ENCODE data around the gene SRSF9.
A peak's percentile ranks its signal among the peaks of the same experiment; 100 is the strongest.

SRSF9 gene

DNA sequence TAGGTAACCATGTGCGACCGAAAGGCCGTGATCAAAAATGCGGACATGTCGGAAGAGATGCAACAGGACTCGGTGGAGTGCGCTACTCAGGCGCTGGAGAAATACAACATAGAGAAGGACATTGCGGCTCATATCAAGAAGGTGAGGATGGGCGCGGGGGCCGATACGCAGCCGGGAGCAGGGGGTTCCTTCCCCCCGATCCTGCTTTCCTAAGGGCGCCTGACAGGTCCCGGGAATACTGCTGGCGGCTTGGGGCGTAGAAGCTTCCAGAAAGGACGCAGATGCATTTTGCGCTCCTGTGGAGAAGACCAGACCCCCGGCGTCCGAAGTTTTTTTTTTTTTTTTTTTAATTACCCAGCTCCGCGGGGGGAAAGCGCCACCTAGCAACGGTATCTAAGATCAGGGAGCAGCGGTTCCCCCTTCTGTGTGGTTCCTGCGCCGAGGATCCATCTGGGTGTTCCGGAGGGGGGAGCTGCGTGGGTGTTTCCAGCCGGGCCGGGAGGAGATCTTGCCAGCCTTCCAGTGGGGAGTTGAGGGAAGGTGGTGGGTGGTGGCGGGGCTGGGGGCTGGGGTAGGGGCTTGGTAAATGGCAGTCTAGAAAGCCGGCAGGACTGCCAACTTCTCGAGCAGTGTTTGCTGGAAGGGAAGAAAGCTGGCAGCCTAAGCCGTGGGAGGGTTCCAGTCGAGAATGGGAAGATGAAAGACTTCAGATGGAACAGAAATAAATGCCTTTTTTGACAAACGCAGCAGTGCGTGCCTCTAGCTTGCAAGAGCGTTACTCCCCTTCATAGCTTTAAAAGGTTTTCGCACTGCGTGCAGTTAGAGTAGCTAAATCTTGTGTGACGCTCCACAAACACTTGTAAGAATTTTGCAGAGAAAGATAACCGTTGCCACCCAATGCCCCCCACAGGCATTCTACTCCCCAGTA lies 27.1 kb upstream of the SRSF9 start:
- Histone ChIP-seq H3K27me3 (ENCODE audit: insufficient read depth, low read depth) (no peaks in the 10 kb centered on the region), H3K4me2 (peak overlapping the region; percentile 94), H2AFZ (ENCODE audit: low read depth) (no peak overlapping the region), H3K4me1 (ENCODE audit: low read depth, poor library complexity, severe bottlenecking) (peaks cover 15% of the 10 kb centered on the region), H3K36me3 (ENCODE audit: insufficient read depth) (no peaks in the 10 kb centered on the region), H3K27ac (peak overlapping the region; percentile 42), H3K4me3 (IDR thresholded peaks at IDR 0.05; ENCODE audit: insufficient read depth, low read depth, low read length) (no peak overlapping the region), H3K79me2 (ENCODE audit: insufficient read depth, low read depth) (peaks cover 34% of the 10 kb centered on the region), H3K9ac (peak overlapping the region; percentile 59), H4K20me1 (ENCODE audit: insufficient read depth) (no peaks in the 10 kb centered on the region)
- TF ChIP-seq, protein P1, sequence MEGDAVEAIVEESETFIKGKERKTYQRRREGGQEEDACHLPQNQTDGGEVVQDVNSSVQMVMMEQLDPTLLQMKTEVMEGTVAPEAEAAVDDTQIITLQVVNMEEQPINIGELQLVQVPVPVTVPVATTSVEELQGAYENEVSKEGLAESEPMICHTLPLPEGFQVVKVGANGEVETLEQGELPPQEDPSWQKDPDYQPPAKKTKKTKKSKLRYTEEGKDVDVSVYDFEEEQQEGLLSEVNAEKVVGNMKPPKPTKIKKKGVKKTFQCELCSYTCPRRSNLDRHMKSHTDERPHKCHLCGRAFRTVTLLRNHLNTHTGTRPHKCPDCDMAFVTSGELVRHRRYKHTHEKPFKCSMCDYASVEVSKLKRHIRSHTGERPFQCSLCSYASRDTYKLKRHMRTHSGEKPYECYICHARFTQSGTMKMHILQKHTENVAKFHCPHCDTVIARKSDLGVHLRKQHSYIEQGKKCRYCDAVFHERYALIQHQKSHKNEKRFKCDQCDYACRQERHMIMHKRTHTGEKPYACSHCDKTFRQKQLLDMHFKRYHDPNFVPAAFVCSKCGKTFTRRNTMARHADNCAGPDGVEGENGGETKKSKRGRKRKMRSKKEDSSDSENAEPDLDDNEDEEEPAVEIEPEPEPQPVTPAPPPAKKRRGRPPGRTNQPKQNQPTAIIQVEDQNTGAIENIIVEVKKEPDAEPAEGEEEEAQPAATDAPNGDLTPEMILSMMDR (conservative IDR thresholded peaks at IDR 0.05; ENCODE audit: low read depth, low read length), result no peak

DNA sequence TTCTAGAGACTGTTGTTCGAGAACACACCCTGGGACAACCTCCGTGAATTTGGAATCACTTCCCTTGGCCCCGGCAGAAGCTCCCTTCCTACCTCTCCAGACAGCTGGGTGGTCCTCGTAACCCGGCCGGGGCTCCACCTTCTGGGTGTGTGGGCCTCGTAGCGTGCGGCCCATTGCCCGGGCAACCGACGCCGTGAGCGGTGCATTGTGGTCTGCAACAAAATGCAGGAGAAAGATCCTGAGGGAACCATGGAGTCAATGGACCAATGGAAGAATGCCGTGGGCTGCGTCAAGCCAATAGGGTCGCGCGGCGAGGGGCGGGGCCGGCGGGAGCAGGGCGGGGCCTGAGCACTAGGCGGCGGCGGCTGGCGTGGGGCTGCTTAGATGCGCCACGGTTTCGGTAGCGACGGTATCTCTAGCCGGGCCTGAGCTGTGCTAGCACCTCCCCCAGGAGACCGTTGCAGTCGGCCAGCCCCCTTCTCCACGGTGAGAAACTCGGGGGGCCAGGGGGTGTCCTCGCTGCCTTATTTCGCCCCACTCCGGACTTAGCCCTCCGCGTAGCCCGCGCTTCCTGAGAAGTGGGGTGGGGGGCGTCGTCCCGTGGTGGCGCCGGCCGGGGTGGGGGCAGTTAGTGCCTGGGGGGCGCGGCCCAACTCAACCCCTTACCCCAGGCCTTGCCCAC lies 26.3 kb upstream of the SRSF9 start, which contains the start of gene DYNLL1:
Gene DYNLL1, plus strand, starts transcription at position 383 of the 682 bp plus-strand sequence. CDS start 309 bp downstream, outside the sequence.
- Histone ChIP-seq H3K79me2 (ENCODE audit: insufficient read depth, low read depth) (peaks cover 34% of the 10 kb centered on the region), H2AFZ (ENCODE audit: low read depth) (peak within 1 kb of the TSS; percentile 38; the same call in 1 of the 2 replicates), H3K4me3 (IDR thresholded peaks at IDR 0.05; ENCODE audit: insufficient read depth, low read depth, low read length) (no peak within 1 kb of the TSS), H3K4me2 (peak within 1 kb of the TSS; percentile 80), H3K36me3 (ENCODE audit: insufficient read depth) (no peaks in the 10 kb centered on the region), H3K4me1 (ENCODE audit: low read depth, poor library complexity, severe bottlenecking) (peaks cover 15% of the 10 kb centered on the region), H3K27ac (peak within 1 kb of the TSS; percentile 42), H3K27me3 (ENCODE audit: insufficient read depth, low read depth) (no peaks in the 10 kb centered on the region), H4K20me1 (ENCODE audit: insufficient read depth) (no peaks in the 10 kb centered on the region), H3K9ac (peak within 1 kb of the TSS; percentile 59)
- TF ChIP-seq, protein P1 (conservative IDR thresholded peaks at IDR 0.05; ENCODE audit: low read depth, low read length), result no peak

DNA sequence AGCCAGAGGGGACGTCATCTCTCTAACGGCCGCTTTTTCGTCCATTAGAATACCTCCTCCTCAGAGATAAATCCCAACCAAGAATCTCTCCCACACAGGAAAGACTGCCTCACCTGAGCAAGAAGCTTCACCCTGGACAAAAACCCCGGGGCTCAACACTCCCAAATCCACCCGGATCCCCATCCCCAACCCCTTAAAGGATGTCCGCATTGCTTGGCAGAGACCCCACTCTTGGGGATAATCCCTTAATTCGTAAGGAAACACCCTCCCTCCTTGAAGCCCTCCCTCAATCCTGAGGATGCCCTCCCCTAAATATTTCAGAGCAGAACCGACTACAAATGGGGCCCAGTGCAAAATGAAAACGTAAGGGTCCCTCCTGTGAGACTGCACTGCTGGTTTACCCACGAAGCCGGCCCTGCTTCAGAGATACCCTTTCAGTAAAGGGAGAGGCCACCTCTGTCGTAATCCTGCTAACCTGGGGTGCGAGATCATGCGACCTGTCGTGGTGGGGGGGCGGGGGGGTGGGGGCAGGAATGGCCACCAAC lies 25.7 kb upstream of the SRSF9 start:
- peak overlapping the region; percentile 38; the same call in 1 of the 2 replicates for H2AFZ ChIP-seq (ENCODE audit: low read depth)
- peaks cover 34% of the 10 kb centered on the region for H3K79me2 ChIP-seq (ENCODE audit: insufficient read depth, low read depth)
- H3K36me3 ChIP-seq (ENCODE audit: insufficient read depth), result no peaks in the 10 kb centered on the region
- TF ChIP-seq, protein P1 (conservative IDR thresholded peaks at IDR 0.05; ENCODE audit: low read depth, low read length), result no peak
- no peak overlapping the region for H3K4me3 ChIP-seq (IDR thresholded peaks at IDR 0.05; ENCODE audit: insufficient read depth, low read depth, low read length)
- no peak overlapping the region; the same call in 1 of the 2 replicates for H3K9ac ChIP-seq
- H3K4me1 ChIP-seq (ENCODE audit: low read depth, poor library complexity, severe bottlenecking), result peaks cover 15% of the 10 kb centered on the region
- no peaks in the 10 kb centered on the region for H3K27me3 ChIP-seq (ENCODE audit: insufficient read depth, low read depth)
- no peak overlapping the region for H3K27ac ChIP-seq
- no peaks in the 10 kb centered on the region for H4K20me1 ChIP-seq (ENCODE audit: insufficient read depth)
- peak overlapping the region; percentile 80 for H3K4me2 ChIP-seq

DNA sequence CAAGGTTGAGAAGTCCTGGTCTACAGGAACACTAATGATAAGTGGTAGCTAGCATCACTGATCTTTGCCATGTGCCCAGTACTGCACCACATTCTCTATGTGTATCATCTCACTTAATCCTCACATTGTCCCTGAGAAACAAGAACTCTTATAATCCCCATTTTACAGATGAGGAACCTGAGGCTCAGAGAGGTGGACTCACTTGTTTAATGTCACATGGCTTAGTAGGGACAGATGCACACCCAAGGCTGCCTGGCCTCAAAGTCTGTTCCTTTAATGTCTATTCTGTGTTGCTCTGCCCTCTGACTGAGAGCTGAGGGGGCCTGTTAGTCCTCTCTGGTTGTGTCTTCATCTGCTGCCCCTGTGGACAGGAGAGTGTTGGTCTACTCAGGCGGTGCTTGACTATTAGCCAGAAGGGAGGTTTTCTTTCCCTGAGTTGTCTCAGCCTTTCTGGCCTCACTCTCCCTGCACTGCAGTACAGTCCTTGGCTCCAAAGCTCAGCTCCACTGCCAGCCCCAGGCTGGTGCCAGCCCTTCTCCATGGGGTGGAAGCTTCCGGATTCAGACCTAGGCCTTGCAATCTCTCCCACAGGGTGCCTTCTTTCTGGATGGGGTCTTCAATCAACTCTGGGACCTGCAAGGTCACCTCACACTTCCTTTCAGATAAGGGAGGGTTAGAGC lies 21.4 kb upstream of the SRSF9 start:
- H3K27me3 ChIP-seq (ENCODE audit: insufficient read depth, low read depth), result no peaks in the 10 kb centered on the region
- no peaks in the 10 kb centered on the region for H3K36me3 ChIP-seq (ENCODE audit: insufficient read depth)
- TF ChIP-seq, protein P1 (conservative IDR thresholded peaks at IDR 0.05; ENCODE audit: low read depth, low read length), result no peak
- no peak overlapping the region for H2AFZ ChIP-seq (ENCODE audit: low read depth)
- H3K9ac ChIP-seq, result no peak overlapping the region
- peaks cover 6% of the 10 kb centered on the region for H3K4me1 ChIP-seq (ENCODE audit: low read depth, poor library complexity, severe bottlenecking)
- H4K20me1 ChIP-seq (ENCODE audit: insufficient read depth), result no peaks in the 10 kb centered on the region
- no peak overlapping the region for H3K4me2 ChIP-seq
- H3K79me2 ChIP-seq (ENCODE audit: insufficient read depth, low read depth), result peaks cover 9% of the 10 kb centered on the region; the same call in 1 of the 2 replicates
- no peak overlapping the region for H3K4me3 ChIP-seq (IDR thresholded peaks at IDR 0.05; ENCODE audit: insufficient read depth, low read depth, low read length)
- H3K27ac ChIP-seq, result no peak overlapping the region
